IMR-90 (cell line): ENCODE measurements around the gene H6PD. TPM values are rescaled to one million over a fixed set of nuclear protein-coding genes. Genes with fewer than 3 reads are reported as not detected.

Experiments
- ATAC-seq: fragments of 200-7000 bp; cut with Tn5 transposase; 2 replicates; pipeline ENCODE4 v1.9.1; 2020; ENCODE audit warnings: low read depth, mild to moderate bottlenecking, moderate library complexity
- BruUV-seq: library from RNA; stranded (reverse); fragments of 400-500 nt; replicated peaks from 2 replicates; lab custom pipeline; 2021; lab: Mats Ljungman, UMichigan
- CTCF ChIA-PET: fragments of 300-600 bp; formaldehyde crosslinking; extraction: SDS; loops from one replicate; lab custom pipeline; 2021; ENCODE audit warnings: antibody characterized with exemption; lab: Yijun Ruan, JAX
- POLR2A ChIA-PET: fragments of 300-600 bp; sonication (Branson Sonifier 250); formaldehyde crosslinking; loops from one replicate; lab custom pipeline; 2022; ENCODE audit warnings: antibody characterized with exemption; ENCODE audit not compliant: unreplicated experiment; lab: Charles Lee
- DNase-seq: peaks from one replicate; pipeline ENCODE4 v3.0.0; 2013
- H2AFZ ChIP-seq: replicated peaks from 2 replicates; pipeline ENCODE3; 2013; ENCODE audit warnings: low read length, mild to moderate bottlenecking; ENCODE audit not compliant: poor library complexity
- H2AK5ac ChIP-seq: 2 replicates; pipeline ENCODE4 v1.6.1; 2013; ENCODE audit warnings: low read depth, low read length, inconsistent platforms
- H2AK9ac ChIP-seq: replicated peaks from 2 replicates; pipeline ENCODE3; 2013; ENCODE audit warnings: mild to moderate bottlenecking, low read depth, low read length, moderate library complexity; ENCODE audit not compliant: poor library complexity
- H2BK120ac ChIP-seq: 2 replicates; pipeline ENCODE4 v1.6.1; 2013; ENCODE audit warnings: low read depth, low read length, inconsistent platforms
- H2BK15ac ChIP-seq: 3 replicates; pipeline ENCODE4 v1.6.1; 2013; ENCODE audit warnings: low read depth, low read length, inconsistent platforms
- H2BK20ac ChIP-seq: 2 replicates; pipeline ENCODE4 v1.6.1; 2013; ENCODE audit warnings: low read depth, mild to moderate bottlenecking, inconsistent platforms, low read length, moderate library complexity
- H2BK5ac ChIP-seq: 2 replicates; pipeline ENCODE4 v1.6.1; 2013; ENCODE audit warnings: mild to moderate bottlenecking, low read depth, low read length, inconsistent platforms; ENCODE audit not compliant: poor library complexity, severe bottlenecking
- H3K14ac ChIP-seq: replicated peaks from 2 replicates; pipeline ENCODE4 v1.6.1; 2013; ENCODE audit warnings: low read depth, low read length, inconsistent platforms
- H3K18ac ChIP-seq: 2 replicates; pipeline ENCODE4 v1.6.1; 2013; ENCODE audit warnings: low read depth, low read length, control low read depth
- H3K23ac ChIP-seq: 2 replicates; pipeline ENCODE4 v1.6.1; 2013; ENCODE audit warnings: low read depth, low read length, inconsistent platforms
- H3K27ac ChIP-seq: 2 replicates; pipeline ENCODE4 v1.5.1; 2013; ENCODE audit warnings: mild to moderate bottlenecking, control low read depth, low read length; ENCODE audit not compliant: insufficient read depth
- H3K27me3 ChIP-seq: 2 replicates; pipeline ENCODE4 v1.6.1; 2013; ENCODE audit warnings: low read length; ENCODE audit not compliant: control insufficient read depth, insufficient read depth
- H3K36me3 ChIP-seq: 2 replicates; pipeline ENCODE4 v1.6.1; 2013; ENCODE audit warnings: low read length, mixed read lengths; ENCODE audit not compliant: control insufficient read depth, insufficient read depth
- H3K4ac ChIP-seq: 2 replicates; pipeline ENCODE4 v1.6.1; 2013; ENCODE audit warnings: low read depth, low read length, inconsistent platforms
- H3K4me1 ChIP-seq: 2 replicates; pipeline ENCODE4 v1.6.1; 2013; ENCODE audit warnings: low read length, mixed read lengths; ENCODE audit not compliant: control insufficient read depth, insufficient read depth
- H3K4me2 ChIP-seq: 2 replicates; pipeline ENCODE4 v1.6.1; 2013; ENCODE audit warnings: low read depth, mild to moderate bottlenecking, control low read depth, low read length, moderate library complexity
- H3K4me3 ChIP-seq: 2 replicates; pipeline ENCODE4 v1.5.1; 2013; ENCODE audit warnings: low read depth, mild to moderate bottlenecking, control low read depth, low read length, moderate library complexity; ENCODE audit not compliant: insufficient read depth
- H3K56ac ChIP-seq: 2 replicates; pipeline ENCODE4 v1.6.1; 2013; ENCODE audit warnings: low read length, inconsistent platforms; ENCODE audit not compliant: insufficient read depth; ENCODE audit errors: extremely low read depth
- H3K79me1 ChIP-seq, 2 experiments: 2 replicates each; pipeline ENCODE4 v1.6.1; 2013; ENCODE audit warnings: low read length in 2 of 2, inconsistent platforms in 1 of 2, low read depth in 1 of 2
- H3K9ac ChIP-seq: 2 replicates; pipeline ENCODE4 v1.6.1; 2013; ENCODE audit warnings: low read depth, low read length, control low read depth
- H3K9me1 ChIP-seq: 2 replicates; pipeline ENCODE4 v1.6.1; 2013; ENCODE audit warnings: low read length, inconsistent platforms; ENCODE audit not compliant: insufficient read depth
- H3K9me3 ChIP-seq: 2 replicates; pipeline ENCODE4 v1.6.1; 2013; ENCODE audit warnings: low read length; ENCODE audit not compliant: control insufficient read depth, insufficient read depth
- H4K20me1 ChIP-seq: 2 replicates; pipeline ENCODE4 v1.6.1; 2013; ENCODE audit warnings: low read length, inconsistent platforms; ENCODE audit not compliant: insufficient read depth
- H4K5ac ChIP-seq: 2 replicates; pipeline ENCODE4 v1.6.1; 2013; ENCODE audit warnings: mild to moderate bottlenecking, low read depth, low read length, control low read depth
- H4K8ac ChIP-seq, 2 experiments: 2 replicates each; pipeline ENCODE4 v1.6.1; 2013; ENCODE audit warnings: low read depth in 2 of 2, low read length in 2 of 2, control low read depth in 1 of 2, inconsistent platforms in 1 of 2
- H4K91ac ChIP-seq: 2 replicates; pipeline ENCODE4 v1.6.1; 2013; ENCODE audit warnings: low read depth, low read length, inconsistent platforms; ENCODE audit not compliant: insufficient read depth
- CEBPB ChIP-seq: IDR thresholded peaks from 2 replicates; pipeline ENCODE4 v1.6.1; 2012; ENCODE audit warnings: low read depth, low read length, improper control_type of control experiment
- MAFK ChIP-seq: IDR thresholded peaks from 2 replicates; pipeline ENCODE4 v1.6.1; 2012; ENCODE audit warnings: low read depth, low read length, improper control_type of control experiment
- MXI1 ChIP-seq: IDR thresholded peaks from 2 replicates; pipeline ENCODE4 v1.6.1; 2012; ENCODE audit warnings: low read depth, mild to moderate bottlenecking, low read length, moderate library complexity, borderline replicate concordance
- NFE2L2 ChIP-seq: fragments of 150-350 bp; IDR thresholded peaks from 2 replicates; pipeline ENCODE4 v1.6.1; 2016; ENCODE audit warnings: low read depth, mild to moderate bottlenecking, low read length
- RCOR1 ChIP-seq: IDR thresholded peaks from 2 replicates; pipeline ENCODE4 v1.6.1; 2012; ENCODE audit warnings: mild to moderate bottlenecking, low read length, improper control_type of control experiment; ENCODE audit not compliant: insufficient replicate concordance
- WGBS, 2 experiments: methylation state at CpG; one replicate each; pipeline versions ENCODE4 v1.1.5 to v1.1.7; 2013; ENCODE audit warnings: missing lambda C conversion rate in 2 of 2; ENCODE audit not compliant: insufficient read length in 1 of 2; ENCODE audit errors: extremely low coverage in 2 of 2; 5-methylcytosine and 5-hydroxymethylcytosine counted together
- dilution Hi-C: fragments of 300-500 bp; cut with HindIII; formaldehyde crosslinking; loops from one replicate; pipeline ENCODE4 v1.14.3; 2018; ENCODE audit warnings: low sequenced_read_pairs; ENCODE audit not compliant: unreplicated experiment
- in situ Hi-C: fragments of 300-500 bp; cut with MboI; formaldehyde crosslinking; loops from 3 replicates; pipeline ENCODE4 v1.14.3; 2019; ENCODE audit warnings: low sequenced_read_pairs, inconsistent platforms, mixed read lengths
- intact Hi-C: fragments of 100-400 bp; cut with micrococcal nuclease; formaldehyde crosslinking; loops from 2 replicates; pipeline ENCODE4 v1.10.0; 2022
- polyA plus RNA-seq, 3 experiments: library from polyadenylated mRNA; depleted of rRNA; stranded (reverse); fragments of >200 nt; gene quantifications; 2 replicates each; pipeline ENCODE4 v1.2.3, GENCODE V29; 2012; ENCODE audit warnings: low replicate concordance in 1 of 3
- total RNA-seq: library from RNA; depleted of rRNA; stranded (reverse); fragments of >200 nt; gene quantifications from 2 replicates; pipeline ENCODE4 v1.2.3, GENCODE V29; 2012
- TF ChIP-seq, protein P1 (sequence below): fragments of 150-350 bp; IDR thresholded peaks from 2 replicates; pipeline ENCODE4 v1.6.1; 2017; ENCODE audit warnings: mild to moderate bottlenecking, antibody characterized with exemption, low read length, low read depth

The H6PD gene
- total and polyA plus RNA-seq, 2 of the 4 experiments (the other 2 are of a cell fraction), result 9.3 to 22.1 TPM

DNA sequence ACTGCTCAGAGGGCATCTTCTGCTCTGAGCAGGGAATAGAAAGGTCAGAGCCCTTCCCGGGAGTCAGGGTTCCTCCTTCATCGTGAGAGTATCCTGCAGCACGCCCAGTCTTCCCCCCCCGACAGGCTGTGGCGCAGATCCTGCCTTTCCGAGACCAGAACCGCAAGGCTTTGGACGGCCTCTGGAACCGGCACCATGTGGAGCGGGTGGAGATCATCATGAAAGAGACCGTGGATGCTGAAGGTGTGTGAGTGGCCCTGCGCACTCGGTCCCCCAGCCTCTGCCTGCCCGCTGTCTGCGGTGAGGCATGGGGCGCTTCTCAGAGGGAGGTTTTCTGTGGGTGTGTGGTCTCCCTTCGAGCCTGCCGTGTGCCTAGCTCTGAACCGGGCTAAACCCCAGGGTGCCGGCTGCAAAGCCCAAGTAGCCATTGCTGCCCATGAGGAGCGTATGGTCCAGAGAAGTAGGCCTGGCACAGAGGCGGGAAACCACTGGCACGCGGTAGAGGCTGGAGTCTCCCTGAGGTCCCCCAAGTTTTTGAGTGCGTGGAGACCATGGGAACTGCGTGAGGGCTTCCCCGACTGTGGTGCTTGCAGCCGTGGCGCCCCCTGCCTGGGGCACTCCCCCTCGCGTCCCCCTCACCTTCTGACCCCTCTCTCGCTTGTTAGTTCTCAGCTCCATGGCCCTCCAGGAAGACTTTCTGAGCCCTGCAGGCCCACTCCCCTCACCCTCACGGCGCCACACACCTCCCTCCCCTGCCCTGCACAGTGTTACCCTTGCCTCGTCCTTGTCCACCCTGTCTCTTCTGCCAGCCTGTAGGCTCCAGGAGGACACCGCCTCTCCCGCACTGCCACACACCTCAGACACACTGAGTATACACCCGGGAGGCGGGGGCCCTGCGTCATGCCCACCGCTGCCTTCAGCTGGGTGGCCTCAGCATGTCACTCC is 12.5 kb downstream of the H6PD start (continued):
- TF ChIP-seq, protein P1, sequence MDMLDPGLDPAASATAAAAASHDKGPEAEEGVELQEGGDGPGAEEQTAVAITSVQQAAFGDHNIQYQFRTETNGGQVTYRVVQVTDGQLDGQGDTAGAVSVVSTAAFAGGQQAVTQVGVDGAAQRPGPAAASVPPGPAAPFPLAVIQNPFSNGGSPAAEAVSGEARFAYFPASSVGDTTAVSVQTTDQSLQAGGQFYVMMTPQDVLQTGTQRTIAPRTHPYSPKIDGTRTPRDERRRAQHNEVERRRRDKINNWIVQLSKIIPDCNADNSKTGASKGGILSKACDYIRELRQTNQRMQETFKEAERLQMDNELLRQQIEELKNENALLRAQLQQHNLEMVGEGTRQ, result no peak

DNA sequence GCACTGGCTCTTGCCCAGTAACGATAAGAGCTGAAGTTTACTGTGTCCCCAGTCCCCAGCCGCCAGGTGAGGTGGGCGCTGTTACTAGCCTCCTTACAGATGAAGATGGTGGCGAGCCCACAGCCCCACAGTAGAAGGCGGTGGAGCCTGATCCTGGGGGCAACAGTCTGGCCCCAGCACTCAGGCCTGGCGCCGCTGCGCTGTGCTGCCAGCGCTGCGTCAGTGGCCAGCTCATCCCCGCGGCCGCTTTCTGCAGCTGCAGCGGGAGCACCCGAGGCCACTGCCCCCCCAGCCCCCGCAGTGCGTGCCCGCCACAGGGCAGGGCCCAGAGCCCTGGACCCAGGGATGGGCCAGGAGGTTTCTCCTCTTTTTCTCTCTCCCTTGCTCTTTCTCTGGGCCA is 13.3 kb downstream of the H6PD start:
- no CpG with 5 or more reads among the region's 18 CpGs for WGBS, 2 experiments
- peaks cover 10% of the 10 kb centered on the region; the same call in 1 of the 2 replicates for H3K4me1 ChIP-seq
- no peak overlapping the region for H3K27ac ChIP-seq
- no peak overlapping the region for H2AK5ac ChIP-seq
- peaks cover 12% of the 10 kb centered on the region; the same call in 1 of the 2 replicates for H3K9me1 ChIP-seq
- no peak overlapping the region for H3K18ac ChIP-seq
- H2BK120ac ChIP-seq, result no peak overlapping the region
- H3K4ac ChIP-seq, result no peak overlapping the region
- no peak overlapping the region for H2AK9ac ChIP-seq
- no peak overlapping the region for H3K23ac ChIP-seq
- BruUV-seq, result no TSS peak
- no peak overlapping the region for H3K14ac ChIP-seq
- no peak for ATAC-seq
- CTCF ChIA-PET, result no interaction called here
- H3K79me1 ChIP-seq, result peaks cover 0 to 23% of the 10 kb centered on the region in 2 experiments; a peak in 3 of 4 replicates
- H4K8ac ChIP-seq, result no peak overlapping the region
- H3K4me3 ChIP-seq, result no peak overlapping the region
- no peak overlapping the region for H2BK15ac ChIP-seq
- H2AFZ ChIP-seq, result no peak overlapping the region
- dilution Hi-C loops (no loop called here), intact Hi-C loops (no loop called here), in situ Hi-C loops (no loop called here)
- H4K91ac ChIP-seq, result no peak overlapping the region
- no peak overlapping the region for H3K4me2 ChIP-seq
- no peak for TF ChIP-seq MXI1
- TF ChIP-seq NFE2L2, result no peak
- TF ChIP-seq MAFK, result no peak
- no peak for TF ChIP-seq RCOR1
- TF ChIP-seq CEBPB, result no peak
- peaks cover 6% of the 10 kb centered on the region; the same call in 1 of the 2 replicates for H4K20me1 ChIP-seq
- H2BK5ac ChIP-seq, result no peak overlapping the region
- H2BK20ac ChIP-seq, result no peak overlapping the region
- H3K27me3 ChIP-seq, result no peaks in the 10 kb centered on the region
- H3K9ac ChIP-seq, result no peak overlapping the region
- H4K5ac ChIP-seq, result no peak overlapping the region
- H3K9me3 ChIP-seq, result no peaks in the 10 kb centered on the region
- no peak overlapping the region for H3K56ac ChIP-seq
- DNase-seq, result no peak
- H3K36me3 ChIP-seq, result peaks cover 18% of the 10 kb centered on the region; the same call in 1 of the 2 replicates
- POLR2A ChIA-PET, result no interaction called here
